Measurements from ENCODE around the gene TXNL1. TPM values are rescaled to one million over a fixed set of nuclear protein-coding genes. Genes with fewer than 3 reads are reported as not detected.

Gene TXNL1
- total and polyA plus RNA-seq, 2 of the 8 experiments (the other 6 are each of a cell fraction or from before 2014, with no cell fraction given) = 35.1 to 85.8 TPM

- Histone ChIP-seq H3K79me2 (ENCODE audit: control insufficient read depth in 1 of 2, insufficient read depth in 2 of 2, low read length in 2 of 2) (no peaks in the 10 kb centered on the region), H3K14ac (ENCODE audit: insufficient read length) (no peak overlapping the region), H3K27me3 (replicated peaks in 1 of 4; ENCODE audit: control insufficient read depth in 3 of 4, extremely low read depth in 1 of 4, insufficient read depth in 3 of 4, low read length in 3 of 4) (no peaks in the 10 kb centered on the region), H3K27ac (ENCODE audit: low read depth, low read length) (no peak overlapping the region), H2AK5ac (ENCODE audit: low read depth, low read length) (no peak overlapping the region), H2BK5ac (ENCODE audit: low read depth, low read length) (no peak overlapping the region), H3K4me1 (replicated peaks in 1 of 4; ENCODE audit: control insufficient read depth in 3 of 4, insufficient read depth in 4 of 4, low read length in 3 of 4) (no peaks in the 10 kb centered on the region), H2BK20ac (ENCODE audit: low read length) (no peak overlapping the region), H2BK12ac (ENCODE audit: low read depth, low read length) (no peak overlapping the region), H3K36me3 (ENCODE audit: control insufficient read depth in 2 of 4, insufficient read depth in 4 of 4, low read length in 3 of 4) (no peaks in the 10 kb centered on the region), H4K20me1 (replicated peaks in 1 of 2; ENCODE audit: control insufficient read depth in 1 of 2, insufficient read depth in 2 of 2, low read length in 2 of 2) (no peaks in the 10 kb centered on the region), H3K18ac (ENCODE audit: extremely low read depth, low read length) (no peak overlapping the region), H3K23me2 (ENCODE audit: low read depth, low read length) (no peaks in the 10 kb centered on the region), H4K91ac (replicated peaks; ENCODE audit: insufficient read length, low read length) (no peak overlapping the region), H3K4ac (replicated peaks; ENCODE audit: insufficient read length, low read depth, low read length) (no peak overlapping the region), H2AFZ (ENCODE audit: low read length) (no peak overlapping the region), H4K5ac (ENCODE audit: insufficient read length, low read depth, low read length) (no peak overlapping the region), H3K9ac (replicated peaks in 1 of 4; ENCODE audit: extremely low read depth in 1 of 4, low read depth in 3 of 4, low read length in 3 of 4) (no peak overlapping the region), H2BK120ac (replicated peaks; ENCODE audit: low read depth, low read length) (no peak overlapping the region), H4K8ac (ENCODE audit: extremely low read depth, insufficient read depth, low read length) (no peak overlapping the region), H3K23ac (ENCODE audit: insufficient read length) (no peak overlapping the region), H3K56ac (replicated peaks; ENCODE audit: insufficient read length, low read depth, low read length) (no peak overlapping the region), H2BK15ac (ENCODE audit: low read length) (no peak overlapping the region), H3K9me3 (ENCODE audit: insufficient read depth in 2 of 2, low read depth in 1 of 2, low read length in 1 of 2) (no peaks in the 10 kb centered on the region), H3K4me2 (ENCODE audit: insufficient read depth in 1 of 2, low read depth in 2 of 2, low read length in 2 of 2) (no peak overlapping the region), H3K4me3 (ENCODE audit: extremely low read depth in 1 of 4, insufficient read depth in 2 of 4, low read depth in 3 of 4, low read length in 4 of 4) (no peak overlapping the region), H3K79me1 (ENCODE audit: low read depth, low read length) (no peaks in the 10 kb centered on the region)
- DNase-seq (ENCODE audit: low read depth in 1 of 2, low spot score in 2 of 2) (no peak), FAIRE-seq (no peak)
- ChIA-PET POLR2A (ENCODE audit: partially characterized antibody) (no interaction called here), CTCF (ENCODE audit: partially characterized antibody) (no interaction called here)
- TF ChIP-seq TAF1 (IDR thresholded peaks at IDR 0.05; ENCODE audit: low read depth, low read length) = no peak
- TF ChIP-seq ATF3 (IDR thresholded peaks at IDR 0.05; ENCODE audit: insufficient read depth, low read depth, low read length) = no peak
- no peak for TF ChIP-seq EP300 (IDR thresholded peaks at IDR 0.05; ENCODE audit: borderline replicate concordance in 1 of 2, low read depth in 2 of 2, low read length in 2 of 2)
- no peak for TF ChIP-seq CHD1 (IDR thresholded peaks at IDR 0.05; ENCODE audit: low read depth, low read length)
- TF ChIP-seq GABPA (IDR thresholded peaks at IDR 0.05; ENCODE audit: borderline replicate concordance, insufficient read depth, low read length) = no peak
- TF ChIP-seq NRF1 (IDR thresholded peaks at IDR 0.05; ENCODE audit: low read depth, low read length) = no peak
- TF ChIP-seq MAFK (IDR thresholded peaks at IDR 0.05; ENCODE audit: low read depth, low read length) = no peak
- no peak for TF ChIP-seq ZNF274 (IDR thresholded peaks at IDR 0.05; ENCODE audit: borderline replicate concordance, extremely low read depth, low read length)
- no peak for TF ChIP-seq SP1 (IDR thresholded peaks at IDR 0.05; ENCODE audit: low read depth, low read length)
- no peak for TF ChIP-seq NANOG (IDR thresholded peaks at IDR 0.05; ENCODE audit: insufficient read depth, low read depth, low read length, poor library complexity, severe bottlenecking)
- no peak for TF ChIP-seq POLR2AphosphoS5 (IDR thresholded peaks at IDR 0.05; ENCODE audit: low read depth, low read length)
- TF ChIP-seq JUN (IDR thresholded peaks at IDR 0.05; ENCODE audit: low read depth, low read length) = no peak
- WGBS, 2 experiments (ENCODE audit: extremely low coverage in 1 of 2, insufficient coverage in 1 of 2, insufficient read length in 1 of 2, insufficient replicate concordance in 2 of 2, low coverage in 1 of 2, low lambda C conversion rate in 2 of 2, missing lambda C conversion rate in 1 of 2) = 92% methylated on average over 4 of the region's 4 CpGs; no CpG with 5 or more reads in 1 of the 2 experiments
Observed at GRCh38 chr18:56678836-56679565, 40.6 kb upstream of the TXNL1 start.

Data from H1 (cell line).